AG04449 (cell line): ENCODE results near the gene PRRX2.
A peak's percentile ranks its signal among the peaks of the same experiment; 100 is the strongest.

ENCODE experiments used
- CTCF ChIA-PET: fragments of 350-600 bp; formaldehyde crosslinking; extraction: SDS; loops from one replicate; lab custom pipeline; 2021; ENCODE audit warnings: antibody characterized with exemption; lab: Yijun Ruan, JAX
- POLR2A ChIA-PET: fragments of 400-600, 350-600 bp; formaldehyde crosslinking; extraction: SDS; loops from one replicate; lab custom pipeline; 2020; ENCODE audit warnings: antibody characterized with exemption, inconsistent platforms; lab: Yijun Ruan, JAX
- DNase-seq: peaks from one replicate; pipeline ENCODE4 v3.0.0-alpha.2; 2010; ENCODE audit warnings: low read depth, low spot score
- H3K4me3 ChIP-seq: 2 replicates; pipeline ENCODE4 v1.5.1; 2011; ENCODE audit warnings: low read depth, mild to moderate bottlenecking, control low read depth, low read length
- CTCF ChIP-seq: IDR thresholded peaks from one replicate; pipeline ENCODE4 v1.5.1; 2011; ENCODE audit warnings: mild to moderate bottlenecking, moderate library complexity, low read length, control low read depth, inconsistent platforms; ENCODE audit not compliant: insufficient read depth; ENCODE audit errors: missing control alignments

PRRX2 gene

GRCh38 chr9:129639034-129639630, 26.3 kb upstream of the PRRX2 start:
- no peak for TF ChIP-seq CTCF
- no peak for DNase-seq
- ChIA-PET CTCF (interaction anchor here (0.9 to 14.5 kb wide), 11 partner anchors 11 to 507 kb away, joined by 3 to 267 read pairs (median 10); partner anchors contain the start of genes C9orf50 and NTMT1), POLR2A (interaction anchor here (1.0 to 2.9 kb wide), 3 partner anchors 8 to 16 kb away, joined by 4 to 11 read pairs (median 6); no protein-coding TSS in a partner anchor)
- H3K4me3 ChIP-seq, result no peak overlapping the region; the same call in 1 of the 2 replicates

- POLR2A ChIA-PET, result interaction anchor here (1.4 to 2.9 kb wide), 2 partner anchors 9 to 13 kb away, joined by 6 to 11 read pairs; no protein-coding TSS in a partner anchor
- no peak for TF ChIP-seq CTCF
- no peak for DNase-seq
- CTCF ChIA-PET, result interaction anchor here (0.6 to 14.5 kb wide), 13 partner anchors 11 to 513 kb away, joined by 3 to 267 read pairs (median 9); partner anchors contain the start of genes C9orf50 and NTMT1
- peak overlapping the region; percentile 87 for H3K4me3 ChIP-seq
Measured at GRCh38 chr9:129639756-129640085, 25.7 kb upstream of the PRRX2 start.

GRCh38 chr9:129640086-129640870, 25.2 kb upstream of the PRRX2 start:
- TF ChIP-seq CTCF, result no peak
- POLR2A ChIA-PET, result interaction anchor here (0.8 to 2.9 kb wide), 3 partner anchors 10 to 500 kb away, joined by 3 to 11 read pairs (median 6); no protein-coding TSS in a partner anchor
- CTCF ChIA-PET, result interaction anchor here (0.6 to 14.5 kb wide), 12 partner anchors 12 to 514 kb away, joined by 3 to 267 read pairs (median 10); partner anchors contain the start of genes C9orf50 and NTMT1
- DNase-seq, result no peak
- peak overlapping the region; percentile 87 for H3K4me3 ChIP-seq

- no peak for DNase-seq
- CTCF ChIA-PET, result interaction anchor here (0.7 to 14.5 kb wide), 14 partner anchors 11 to 518 kb away, joined by 3 to 267 read pairs (median 9); partner anchors contain the start of genes C9orf50 and NTMT1
- H3K4me3 ChIP-seq, result peak overlapping the region; percentile 87
- no peak for TF ChIP-seq CTCF
- POLR2A ChIA-PET, result interaction anchor here (0.8 to 2.9 kb wide), 2 partner anchors 14 to 501 kb away, joined by 3 to 11 read pairs; no protein-coding TSS in a partner anchor
Measured at GRCh38 chr9:129640871-129641749, 24.3 kb upstream of the PRRX2 start.

- H3K4me3 ChIP-seq, result peak within 1 kb of the TSS; percentile 87
- ChIA-PET POLR2A (interaction anchor here (0.6 kb wide), 1 partner anchor 146 kb away, joined by 3 read pairs; no protein-coding TSS in a partner anchor), CTCF (interaction anchor here (0.6 to 14.5 kb wide), 29 partner anchors 10 to 518 kb away, joined by 3 to 267 read pairs (median 4); partner anchors contain the start of gene NTMT1)
- peak; percentile 89 for TF ChIP-seq CTCF
- DNase-seq, result peak; percentile 69
Measured at GRCh38 chr9:129641750-129642585, 23.5 kb upstream of the PRRX2 start, which contains the start of gene ASB6. Gene ASB6 (minus strand): TSS chr9:129642151. CDS start chr9:129641999, 152 bp downstream.
